Measurements from ENCODE around the gene MAP4K1.
"Not testable (repeated sequence)": the region's sequence is repeated elsewhere in the genome, so short reads cannot be mapped to it uniquely, and the experiment has no call there.

MAP4K1 gene

DNA sequence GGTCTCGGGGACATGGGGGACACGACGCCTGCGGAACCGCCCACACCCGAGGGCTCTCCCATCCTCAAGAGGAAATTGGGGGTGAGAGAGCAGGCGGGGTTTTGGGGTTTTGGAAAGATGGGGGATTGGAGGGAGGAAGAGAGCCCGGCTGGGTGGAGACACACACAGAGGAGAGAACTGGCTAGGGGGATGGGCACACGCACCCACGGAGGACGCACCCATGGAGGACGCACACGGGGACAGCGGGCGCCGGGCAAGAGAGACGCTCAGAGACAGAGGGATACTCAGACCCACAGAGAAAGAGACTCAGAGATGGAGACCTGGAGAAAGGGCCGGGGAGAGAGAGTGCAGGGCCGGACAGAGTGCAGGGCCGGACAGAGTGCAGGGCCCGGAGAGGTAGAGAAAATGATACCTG, 52.1 kb downstream of the MAP4K1 start:
- no peak for DNase-seq

DNA sequence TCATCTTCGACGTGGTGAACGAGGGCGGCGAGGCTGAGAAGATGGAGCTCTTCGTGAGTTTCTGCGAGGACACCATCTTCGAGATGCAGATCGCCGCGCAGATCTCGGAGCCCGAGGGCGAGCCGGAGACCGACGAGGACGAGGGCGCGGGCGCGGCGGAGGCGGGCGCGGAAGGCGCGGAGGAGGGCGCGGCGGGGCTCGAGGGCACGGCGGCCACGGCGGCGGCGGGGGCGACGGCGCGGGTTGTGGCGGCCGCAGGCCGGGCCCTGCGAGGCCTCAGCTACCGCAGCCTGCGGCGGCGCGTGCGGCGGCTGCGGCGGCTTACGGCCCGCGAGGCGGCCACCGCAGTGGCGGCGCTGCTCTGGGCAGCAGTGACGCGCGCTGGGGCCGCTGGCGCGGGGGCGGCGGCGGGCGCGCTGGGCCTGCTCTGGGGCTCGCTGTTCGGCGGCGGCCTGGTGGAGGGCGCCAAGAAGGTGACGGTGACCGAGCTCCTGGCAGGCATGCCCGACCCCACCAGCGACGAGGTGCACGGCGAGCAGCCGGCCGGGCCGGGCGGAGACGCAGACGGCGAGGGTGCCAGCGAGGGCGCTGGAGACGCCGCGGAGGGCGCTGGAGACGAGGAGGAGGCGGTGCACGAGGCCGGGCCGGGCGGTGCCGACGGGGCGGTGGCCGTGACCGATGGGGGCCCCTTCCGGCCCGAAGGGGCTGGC, 52.6 kb downstream of the MAP4K1 start:
- DNase-seq = no peak

GRCh38 chr19:38563475-38563874, 54.3 kb downstream of the MAP4K1 start:
- no peak for DNase-seq

DNA sequence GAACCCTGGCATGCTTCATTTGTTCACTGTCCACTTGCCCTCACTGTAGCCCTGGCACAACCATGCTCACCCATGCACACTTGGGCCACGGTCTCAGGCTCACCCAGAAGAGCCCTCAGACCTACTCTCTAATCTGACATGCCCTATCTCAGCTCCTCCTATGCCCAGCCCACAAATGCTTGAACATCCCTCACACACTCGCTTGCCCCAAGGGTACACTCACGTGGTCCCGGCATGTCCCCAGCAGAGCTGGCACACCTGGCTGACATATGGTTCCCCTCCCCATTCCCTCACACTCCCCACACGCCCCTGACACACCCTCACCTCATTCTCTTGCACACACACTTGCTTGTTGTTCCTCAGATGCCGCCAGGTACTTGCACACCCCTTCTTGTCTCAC, 55.7 kb downstream of the MAP4K1 start:
- DNase-seq = no peak

DNA sequence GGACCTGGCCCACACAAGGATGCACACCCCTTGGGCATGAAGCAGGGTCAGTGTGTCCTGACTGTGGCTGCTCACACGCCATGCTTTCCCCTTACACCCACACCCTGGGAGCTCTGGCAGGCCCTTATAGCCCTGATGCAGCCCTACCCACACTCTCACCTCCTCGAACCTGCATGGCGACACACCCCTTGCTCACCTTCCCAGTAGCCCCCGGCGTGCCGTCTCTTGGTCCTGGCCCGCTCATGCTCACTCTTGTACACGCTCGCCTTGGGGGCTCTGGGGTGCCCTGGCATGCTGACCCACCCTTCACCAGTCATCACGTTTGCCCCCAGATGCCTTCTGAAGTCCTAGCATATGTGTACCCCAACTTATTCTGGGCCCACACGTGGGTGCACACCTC, 56.1 kb downstream of the MAP4K1 start:
- no peak for DNase-seq

DNA sequence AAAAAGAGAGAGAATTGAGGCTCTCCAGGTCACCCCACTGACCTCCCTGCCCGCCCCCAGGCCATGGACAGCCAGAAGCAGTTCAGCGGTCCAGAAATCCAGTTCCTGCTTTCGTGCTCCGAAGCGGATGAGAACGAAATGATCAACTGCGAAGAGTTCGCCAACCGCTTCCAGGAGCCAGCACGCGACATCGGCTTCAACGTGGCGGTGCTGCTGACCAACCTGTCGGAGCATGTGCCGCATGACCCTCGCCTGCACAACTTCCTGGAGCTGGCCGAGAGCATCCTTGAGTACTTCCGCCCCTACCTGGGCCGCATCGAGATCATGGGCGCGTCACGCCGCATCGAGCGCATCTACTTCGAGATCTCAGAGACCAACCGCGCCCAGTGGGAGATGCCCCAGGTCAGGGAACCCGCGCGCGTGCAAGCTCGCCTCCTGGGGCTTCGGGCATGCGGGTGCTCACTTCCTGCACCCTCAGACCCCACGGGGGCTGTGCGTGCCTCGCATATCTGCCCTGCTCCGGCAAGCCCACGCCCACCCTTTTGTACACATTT, 56.6 kb downstream of the MAP4K1 start:
- no peak for DNase-seq

DNA sequence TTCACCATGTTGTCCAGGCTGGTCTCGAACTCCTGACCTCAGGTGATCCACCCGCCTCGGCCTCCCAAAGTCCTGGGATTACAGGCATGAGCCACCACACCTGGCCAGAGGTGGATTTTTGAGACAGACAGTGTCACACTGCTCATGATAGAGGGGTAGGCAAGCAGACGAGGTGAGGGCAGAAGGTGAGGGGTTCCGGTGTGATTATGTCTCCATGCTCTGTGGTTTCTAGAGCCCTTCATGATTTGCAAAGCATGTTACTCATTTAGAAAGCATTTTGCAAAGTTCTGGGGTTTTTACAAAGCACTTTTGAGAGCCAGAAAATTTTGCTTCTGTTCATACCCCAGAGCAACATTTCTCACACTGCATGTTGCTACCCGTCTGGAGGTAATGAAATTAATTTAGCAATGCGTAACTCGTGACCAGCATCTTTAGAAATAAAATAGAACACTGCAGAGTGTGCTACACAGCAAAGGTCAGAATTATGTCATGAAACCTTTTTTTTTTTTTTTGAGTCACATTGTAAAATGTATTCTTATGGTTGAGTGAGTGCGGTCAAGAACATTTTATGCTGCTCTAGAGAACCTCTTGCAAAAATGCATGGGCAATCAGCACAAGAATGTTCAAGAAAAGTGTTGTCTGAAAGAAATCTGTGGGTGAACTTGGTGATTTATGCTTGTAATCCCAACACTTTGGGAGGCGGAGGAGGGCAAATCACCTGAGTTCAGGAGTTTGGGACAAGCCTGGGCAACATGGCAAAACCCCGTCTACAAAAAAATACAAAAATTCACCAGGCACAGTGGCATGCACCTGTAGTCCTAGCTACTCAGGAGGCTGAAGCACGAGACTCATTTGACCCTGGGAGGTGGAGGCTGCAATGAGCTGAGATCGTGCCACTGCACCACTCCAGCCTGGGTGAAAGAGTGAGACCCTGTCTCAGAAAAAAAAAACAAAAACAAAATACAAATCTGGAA, 58.0 kb downstream of the MAP4K1 start:
- no peak for DNase-seq

GRCh38 chr19:38558933-38559332, 58.8 kb downstream of the MAP4K1 start:
- DNase-seq = not testable (repeated sequence)

DNA sequence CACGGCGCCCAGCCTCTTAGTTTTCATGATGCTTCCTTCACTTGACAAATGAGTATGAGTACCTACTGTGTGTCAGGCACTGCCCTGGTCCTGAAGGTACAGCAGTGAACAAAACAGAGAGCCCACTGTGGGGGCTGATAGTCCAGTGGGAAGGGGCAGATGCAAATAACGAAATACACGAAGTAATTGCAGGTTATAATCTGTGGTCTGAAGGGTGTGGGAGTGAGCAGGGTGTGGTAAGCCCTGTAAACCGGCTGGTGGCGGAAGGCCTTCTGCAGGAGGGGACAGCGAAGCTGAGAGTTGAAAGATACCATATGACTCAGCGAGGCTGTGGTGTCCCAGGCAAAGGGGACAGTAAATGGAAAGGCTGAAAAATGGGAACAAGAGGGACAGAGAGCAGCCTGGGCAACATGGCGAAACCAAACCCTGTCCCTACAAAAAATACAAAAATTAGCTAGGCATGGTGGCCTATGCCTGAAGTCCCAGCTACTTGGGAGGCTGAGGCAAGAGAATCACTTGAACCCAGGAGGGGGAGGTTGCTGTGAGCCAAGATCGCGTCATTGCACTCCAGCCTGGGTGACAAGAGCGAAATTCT, 60.5 kb downstream of the MAP4K1 start:
- no peak for DNase-seq

DNA sequence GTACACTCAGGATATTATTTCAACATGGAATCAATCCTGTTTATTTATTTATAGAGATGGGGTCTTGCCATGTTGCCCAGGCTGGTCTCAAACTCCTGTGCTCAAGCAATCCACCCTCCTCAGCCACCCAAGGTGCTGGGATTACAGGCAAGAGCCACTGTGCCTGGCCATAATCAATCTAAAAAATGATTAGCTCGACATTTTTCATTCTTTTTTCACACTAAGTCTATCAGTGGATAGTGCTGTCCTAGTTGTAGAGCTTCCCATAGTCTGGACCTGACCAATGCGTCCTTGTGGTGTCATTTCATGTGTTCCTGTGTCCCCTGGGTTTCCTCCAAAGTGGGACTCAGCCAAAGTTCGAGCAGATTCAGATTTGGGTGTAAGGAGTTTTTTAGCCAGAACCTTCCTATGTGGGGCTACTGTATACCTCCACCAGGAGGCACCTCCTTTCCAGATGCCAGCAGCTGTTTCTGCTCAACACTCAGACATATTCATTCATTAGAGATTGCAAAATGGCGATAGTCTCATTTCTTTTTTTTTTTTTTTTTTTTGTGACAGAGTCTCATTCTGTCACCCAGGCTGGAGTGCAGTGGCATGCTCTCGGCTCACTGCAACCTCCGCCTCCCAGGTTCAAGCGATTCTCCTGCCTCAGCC, 61.1 kb downstream of the MAP4K1 start:
- no peak for DNase-seq

DNA sequence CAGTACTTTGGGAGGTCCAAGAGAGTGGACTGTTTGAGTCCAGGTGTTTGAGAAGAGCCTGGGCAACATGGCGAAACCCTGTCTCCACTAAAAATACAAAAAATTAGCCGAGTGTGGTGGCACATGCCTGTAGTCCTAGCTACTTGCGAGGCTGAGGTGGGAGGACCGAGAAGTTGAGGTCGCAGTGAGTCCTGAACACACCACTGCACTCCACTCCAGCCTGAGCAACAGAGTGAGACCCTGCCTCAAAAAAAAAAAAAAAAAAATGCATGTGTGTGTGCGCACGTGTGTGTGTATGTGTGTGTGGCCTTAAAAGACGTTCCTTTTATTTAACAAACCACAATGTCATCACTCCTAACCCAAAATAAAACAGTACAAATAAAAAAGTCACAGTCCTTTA, 62.6 kb downstream of the MAP4K1 start:
- DNase-seq = no peak

DNA sequence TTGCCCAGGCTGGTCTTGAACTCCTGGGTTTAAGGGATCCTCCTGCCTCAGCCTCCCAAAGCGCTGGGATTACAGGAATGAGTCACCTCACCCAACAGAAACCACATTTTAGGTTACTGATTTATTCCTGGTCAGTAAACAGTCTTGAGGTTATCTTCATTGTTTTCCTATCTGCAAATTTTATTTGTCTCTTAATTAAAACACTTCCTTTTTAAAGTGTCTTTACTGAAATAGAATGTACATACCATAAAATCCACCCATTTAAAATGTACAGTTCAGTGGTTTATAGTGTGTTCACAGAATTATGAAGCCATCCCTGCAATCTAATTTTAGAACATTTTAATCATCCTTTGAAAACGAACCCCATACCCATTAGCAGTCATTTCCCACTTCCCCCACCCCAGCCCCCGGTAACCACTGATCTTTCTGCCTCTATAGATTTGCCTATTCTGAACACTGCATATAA, 63.0 kb downstream of the MAP4K1 start:
- DNase-seq = no peak

DNA sequence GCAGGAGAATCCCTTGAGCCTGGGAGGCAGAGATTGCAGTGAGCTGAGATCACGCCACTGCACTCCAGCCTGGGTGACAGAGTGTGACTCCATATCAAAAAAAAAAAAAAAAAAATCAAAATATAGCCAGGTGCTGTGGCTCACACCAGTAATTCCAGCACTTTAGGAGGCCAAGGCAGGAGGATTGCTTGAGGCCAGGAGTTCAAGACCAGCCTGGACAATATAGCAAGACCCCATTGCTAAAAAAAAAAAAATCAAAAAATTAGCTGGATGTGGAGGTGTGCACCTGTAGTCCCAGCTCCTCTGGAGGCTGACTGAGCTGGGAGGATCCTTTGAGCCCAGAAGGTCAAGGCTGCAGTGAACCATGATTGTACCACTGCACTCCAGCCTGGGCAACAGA, 64.5 kb downstream of the MAP4K1 start:
- not testable (repeated sequence) for DNase-seq

- no peak for DNase-seq
Measured at GRCh38 chr19:38551450-38551813, 66.3 kb downstream of the MAP4K1 start.

- DNase-seq = no peak
Measured at GRCh38 chr19:38550376-38550775, 67.4 kb downstream of the MAP4K1 start.

GRCh38 chr19:38549942-38550341, 67.8 kb downstream of the MAP4K1 start:
- no peak for DNase-seq

DNA sequence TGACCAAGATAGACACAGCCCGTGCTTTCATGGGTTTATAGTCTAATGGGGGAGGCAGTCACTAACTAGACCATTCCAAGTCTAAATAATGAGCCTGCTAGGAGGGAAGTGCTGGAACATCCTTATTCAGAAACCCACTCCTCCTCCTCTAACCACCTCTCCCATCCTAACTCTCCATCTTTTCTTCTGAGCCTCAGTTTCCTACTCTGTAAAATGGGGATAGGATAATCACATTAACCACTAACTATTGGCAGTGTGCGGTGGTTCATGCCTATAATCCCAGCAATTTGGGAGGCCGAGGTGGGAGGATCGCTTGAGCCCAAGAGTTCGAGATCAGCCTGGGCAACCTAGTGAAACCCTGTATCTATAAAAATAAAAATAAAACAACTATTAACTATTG, 68.7 kb downstream of the MAP4K1 start:
- DNase-seq = no peak

GRCh38 chr19:38547421-38547820, 70.3 kb downstream of the MAP4K1 start:
- DNase-seq = no peak

- DNase-seq = no peak
Measured at GRCh38 chr19:38545596-38545995, 72.2 kb downstream of the MAP4K1 start.

DNA sequence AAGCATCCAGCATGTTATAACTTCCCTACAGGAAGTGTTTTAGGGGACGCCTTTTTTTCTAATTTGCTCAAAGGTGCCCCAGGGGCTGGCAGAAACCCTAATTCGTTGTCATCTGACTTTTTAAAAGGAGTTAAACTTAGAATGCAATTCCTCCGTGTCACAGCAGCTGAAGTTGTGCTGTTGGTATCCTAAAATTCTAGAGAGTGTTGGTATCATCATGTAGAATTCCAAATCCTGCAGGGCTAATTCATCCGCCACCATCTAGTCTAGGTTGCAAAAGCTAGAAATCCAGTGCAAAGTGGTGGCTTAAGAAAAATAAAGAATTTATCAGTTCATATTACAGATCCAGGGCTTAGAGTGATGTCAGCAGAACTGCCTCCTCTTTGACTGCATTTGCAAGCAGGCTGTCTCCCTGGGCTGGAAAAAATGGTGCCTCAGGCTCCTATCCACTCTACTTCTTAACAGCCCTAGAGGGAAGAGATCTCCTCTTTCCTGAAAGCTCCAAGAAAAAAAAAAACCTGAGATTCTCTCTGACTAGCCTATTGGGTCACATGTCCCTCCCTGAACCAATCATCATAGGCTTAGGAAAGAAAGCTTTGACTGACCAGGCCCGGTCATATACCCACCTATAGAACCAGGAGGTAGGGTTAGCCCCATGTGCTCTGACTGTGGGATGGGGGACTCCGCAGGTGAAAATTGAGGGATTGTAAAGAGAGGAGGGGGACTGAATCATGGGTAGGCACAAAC, 73.0 kb downstream of the MAP4K1 start:
- DNase-seq = peak; percentile 25

DNA sequence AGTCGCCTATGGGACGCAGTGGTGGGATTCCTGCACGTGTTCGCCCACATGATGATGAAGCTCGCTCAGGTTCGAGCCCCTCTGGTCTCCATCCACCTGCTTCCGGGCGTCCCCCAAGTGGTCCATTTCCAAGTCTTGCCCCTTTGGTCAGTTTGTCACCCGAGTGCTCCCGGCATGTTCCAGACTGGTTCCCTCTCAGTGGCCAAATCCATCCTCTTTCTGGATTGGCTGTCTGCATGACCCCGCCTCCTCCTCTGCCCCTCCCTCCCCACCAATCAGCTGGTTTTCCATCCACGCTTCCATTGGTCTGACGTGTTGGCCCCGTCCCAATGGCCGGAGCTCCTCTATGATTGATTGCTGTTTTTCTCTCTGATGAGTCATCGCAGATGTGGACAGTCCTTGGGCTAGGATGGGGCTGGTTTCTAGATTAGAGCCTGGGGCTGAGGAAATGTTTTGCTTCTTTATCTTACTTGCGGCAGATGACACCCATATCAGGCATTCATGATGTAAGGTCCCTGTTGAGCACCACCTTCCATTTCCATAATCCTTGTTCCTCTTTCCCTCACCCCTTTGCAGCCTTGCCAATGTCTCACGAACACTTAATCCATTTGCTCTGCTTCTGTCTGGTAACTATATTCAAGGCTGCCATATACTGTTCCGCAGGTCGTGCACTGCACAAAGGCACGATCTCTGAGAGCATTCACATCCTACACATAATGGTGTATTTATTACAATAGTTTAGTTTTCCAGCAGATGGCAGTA, 73.8 kb downstream of the MAP4K1 start:
- peak; percentile 60 for DNase-seq

Data from T1000 (cell line).